ENCODE data around the gene PARP15.

GRCh38 chr3:122586098-122586497, 8.6 kb downstream of the PARP15 start:
- no peak for TF ChIP-seq POLR2A (IDR thresholded peaks at IDR 0.05; ENCODE audit: low read depth, low read length)
- TF ChIP-seq MAX (IDR thresholded peaks at IDR 0.05; ENCODE audit: insufficient read depth, insufficient read length), result no peak
- no peak for TF ChIP-seq EZH2 (IDR thresholded peaks at IDR 0.05; ENCODE audit: borderline replicate concordance, low read depth, low read length, severe bottlenecking)
- TF ChIP-seq, protein P1, sequence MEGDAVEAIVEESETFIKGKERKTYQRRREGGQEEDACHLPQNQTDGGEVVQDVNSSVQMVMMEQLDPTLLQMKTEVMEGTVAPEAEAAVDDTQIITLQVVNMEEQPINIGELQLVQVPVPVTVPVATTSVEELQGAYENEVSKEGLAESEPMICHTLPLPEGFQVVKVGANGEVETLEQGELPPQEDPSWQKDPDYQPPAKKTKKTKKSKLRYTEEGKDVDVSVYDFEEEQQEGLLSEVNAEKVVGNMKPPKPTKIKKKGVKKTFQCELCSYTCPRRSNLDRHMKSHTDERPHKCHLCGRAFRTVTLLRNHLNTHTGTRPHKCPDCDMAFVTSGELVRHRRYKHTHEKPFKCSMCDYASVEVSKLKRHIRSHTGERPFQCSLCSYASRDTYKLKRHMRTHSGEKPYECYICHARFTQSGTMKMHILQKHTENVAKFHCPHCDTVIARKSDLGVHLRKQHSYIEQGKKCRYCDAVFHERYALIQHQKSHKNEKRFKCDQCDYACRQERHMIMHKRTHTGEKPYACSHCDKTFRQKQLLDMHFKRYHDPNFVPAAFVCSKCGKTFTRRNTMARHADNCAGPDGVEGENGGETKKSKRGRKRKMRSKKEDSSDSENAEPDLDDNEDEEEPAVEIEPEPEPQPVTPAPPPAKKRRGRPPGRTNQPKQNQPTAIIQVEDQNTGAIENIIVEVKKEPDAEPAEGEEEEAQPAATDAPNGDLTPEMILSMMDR (IDR thresholded peaks at IDR 0.05; ENCODE audit: extremely low read depth in 1 of 2, insufficient read depth in 1 of 2, low read depth in 1 of 2, low read length in 2 of 2), result no peak
- TF ChIP-seq FOS (IDR thresholded peaks at IDR 0.05; ENCODE audit: borderline replicate concordance, insufficient read depth, low read length), result no peak
- no peak for TF ChIP-seq POLR2AphosphoS5 (IDR thresholded peaks at IDR 0.05; ENCODE audit: insufficient read depth, low read depth, low read length)
- no peak for TF ChIP-seq JUN (IDR thresholded peaks at IDR 0.05; ENCODE audit: borderline replicate concordance, insufficient read depth, insufficient read length, low read depth)
- no peak for TF ChIP-seq GATA2 (IDR thresholded peaks at IDR 0.05; ENCODE audit: insufficient read depth, insufficient read length, low read depth, low read length)

Data from endothelial cell of umbilical vein (primary cell).